CD4-positive, alpha-beta T cell treated with Interleukin-17A for 1 hour (primary cell): ENCODE data around the gene ANKS1A.
"Not testable (repeated sequence)": the region's sequence is repeated elsewhere in the genome, so short reads cannot be mapped to it uniquely, and the experiment has no call there.

ENCODE experiments used
- DNase-seq: peaks from one replicate; pipeline ENCODE4 v3.0.0-alpha.2; 2020

ANKS1A gene

DNA sequence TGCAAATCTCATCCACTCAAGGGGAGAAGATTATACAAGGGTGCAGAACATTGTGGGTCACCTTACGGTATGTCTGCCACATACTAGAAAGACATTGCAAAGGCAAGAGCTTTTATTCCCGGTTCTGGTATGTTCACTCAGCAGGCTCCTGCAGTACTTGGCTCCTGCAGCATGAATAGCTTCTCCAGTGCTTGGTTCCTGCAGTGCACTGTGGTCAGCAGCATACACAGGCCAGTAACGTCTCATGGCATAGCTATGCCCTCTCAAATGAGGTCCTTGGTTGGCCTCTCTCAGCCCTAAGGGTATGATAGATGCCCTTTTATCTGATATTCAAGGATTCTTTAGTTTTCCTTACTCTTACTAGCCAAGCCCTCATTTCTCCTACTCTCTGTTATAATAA, 239.4 kb downstream of the ANKS1A start:
- no peak for DNase-seq

DNA sequence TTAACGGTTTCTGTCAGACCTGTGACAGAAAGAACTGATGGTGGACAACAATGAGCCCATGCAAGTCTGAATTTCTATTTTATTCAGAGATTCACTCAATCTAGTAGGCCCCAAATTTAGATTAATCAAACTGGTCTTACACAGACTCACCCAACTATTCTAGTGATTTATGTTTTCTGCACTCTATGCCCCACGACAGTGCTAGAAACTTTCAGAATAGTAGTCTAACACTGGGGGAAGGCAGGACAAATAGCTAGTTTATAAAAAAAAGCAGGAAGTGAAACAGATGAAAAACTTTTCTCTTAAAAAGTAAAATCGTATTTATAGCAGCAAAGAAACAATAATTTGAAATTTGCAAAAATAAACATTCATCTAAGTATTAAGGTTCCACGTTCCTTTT, 247.1 kb downstream of the ANKS1A start:
- DNase-seq, result no peak

DNA sequence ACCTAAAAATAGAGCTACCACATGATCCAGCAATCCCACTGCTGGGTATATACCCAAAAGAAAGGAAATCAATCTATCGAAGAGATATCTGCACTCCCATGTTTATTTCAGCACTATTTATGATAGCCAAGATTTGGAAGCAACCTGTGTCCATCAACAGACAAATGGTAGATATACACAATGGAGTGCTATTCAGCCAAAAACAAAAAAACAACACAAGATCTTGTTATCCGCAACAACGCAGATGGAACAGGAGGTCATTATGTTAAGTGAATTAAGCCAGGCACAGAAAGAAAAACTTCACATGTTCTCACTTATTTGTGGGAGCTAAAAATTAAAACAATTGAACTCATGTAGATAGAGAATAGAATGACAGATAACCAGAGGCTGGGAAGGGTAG, 249.1 kb downstream of the ANKS1A start:
- not testable (repeated sequence) for DNase-seq

DNA sequence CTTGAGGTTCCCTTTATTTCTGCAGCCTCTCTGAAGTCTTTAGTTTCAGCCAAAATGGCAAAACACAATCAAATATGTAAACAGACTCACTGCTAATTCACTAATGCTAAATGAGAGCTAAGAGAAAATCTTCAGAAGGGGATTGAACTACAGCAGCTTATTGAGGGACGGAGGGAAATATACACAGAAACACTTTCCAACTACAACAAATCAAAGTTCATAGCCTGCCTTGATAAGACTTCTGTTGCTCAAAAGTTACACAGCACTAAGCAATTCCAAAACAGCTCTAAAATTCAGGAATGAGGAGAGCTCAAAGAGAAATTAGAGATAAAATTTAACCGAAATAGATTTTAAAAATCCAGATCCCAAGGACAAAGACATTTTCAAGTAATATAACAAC, 250.4 kb downstream of the ANKS1A start:
- DNase-seq, result no peak

DNA sequence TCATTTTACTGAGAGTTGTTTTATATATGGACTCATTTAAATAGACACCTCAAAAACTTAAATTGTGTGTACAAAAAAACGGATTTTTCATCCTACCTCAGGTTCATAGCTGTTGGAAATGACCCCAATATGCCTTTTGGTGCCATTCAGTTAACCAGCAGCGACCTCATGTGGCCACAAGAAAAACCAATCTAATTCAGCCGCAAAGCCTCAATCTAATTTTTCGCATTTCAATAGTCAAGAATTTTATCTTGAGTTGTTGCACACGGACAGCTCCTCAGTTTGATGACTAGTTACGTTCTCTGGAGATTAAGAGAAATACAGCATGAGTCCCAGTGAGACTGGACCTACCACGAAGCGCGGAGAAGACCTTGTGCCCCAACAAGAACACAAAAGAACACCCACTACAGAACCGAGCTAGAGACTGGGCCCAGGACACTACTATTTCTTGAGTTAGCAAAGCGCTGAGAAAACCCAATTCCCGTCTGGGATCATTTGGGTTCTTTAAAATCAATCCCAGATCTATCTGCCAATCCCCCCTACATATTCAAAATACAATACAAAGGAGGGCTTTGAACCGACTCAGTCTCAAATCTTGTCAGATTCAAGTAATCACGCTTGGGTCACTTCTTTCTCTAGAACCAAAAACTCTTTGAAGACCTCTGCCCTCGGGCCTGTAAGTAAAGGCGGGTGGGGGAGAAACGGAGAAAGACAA, 251.0 kb downstream of the ANKS1A start:
- peak; percentile 62 for DNase-seq

DNA sequence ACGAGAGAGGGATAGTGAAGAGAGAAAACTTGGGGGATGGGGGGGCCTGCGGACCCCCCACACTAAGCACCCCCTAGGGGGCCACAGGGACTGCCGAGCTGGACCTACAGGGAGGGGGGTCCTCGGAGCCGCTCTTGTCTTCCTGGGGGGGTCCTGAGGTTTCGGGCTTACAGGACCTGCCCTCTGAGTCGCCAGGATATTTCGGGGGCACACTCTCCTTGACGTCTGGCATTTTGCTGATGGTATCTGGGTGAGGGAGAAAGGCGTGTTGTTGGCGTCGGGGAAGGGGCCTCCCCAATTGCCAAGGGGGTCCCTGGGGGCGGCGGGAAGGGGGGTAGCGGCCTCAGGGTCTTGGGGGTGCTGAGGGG, 251.6 kb downstream of the ANKS1A start:
- no peak for DNase-seq
